GM18858 (cell line): ENCODE measurements around the gene GDI2.
"Not testable (repeated sequence)": the region's sequence is repeated elsewhere in the genome, so short reads cannot be mapped to it uniquely, and the experiment has no call there.

Source experiments
- ATAC-seq: cut with Tn5 transposase; IDR thresholded peaks from one replicate; pipeline ENCODE4 v1.9.1; 2021; ENCODE audit not compliant: unreplicated experiment

The GDI2 gene

GRCh38 chr10:5788969-5789368, 24.3 kb downstream of the GDI2 start:
- no peak for ATAC-seq

GRCh38 chr10:5783300-5783699, 29.9 kb downstream of the GDI2 start:
- ATAC-seq = no peak

- ATAC-seq = no peak
Measured at GRCh38 chr10:5782174-5782573, 31.1 kb downstream of the GDI2 start.

- no peak for ATAC-seq
Measured at GRCh38 chr10:5779730-5780129, 33.5 kb downstream of the GDI2 start.

GRCh38 chr10:5777758-5778157, 35.5 kb downstream of the GDI2 start:
- not testable (repeated sequence) for ATAC-seq

GRCh38 chr10:5776881-5777197, 36.4 kb downstream of the GDI2 start:
- ATAC-seq = no peak

- ATAC-seq = no peak
Measured at GRCh38 chr10:5776136-5776880, 36.9 kb downstream of the GDI2 start.

- no peak for ATAC-seq
Measured at GRCh38 chr10:5775685-5776084, 37.5 kb downstream of the GDI2 start.

- ATAC-seq = no peak
Measured at GRCh38 chr10:5774987-5775620, 38.1 kb downstream of the GDI2 start.

- ATAC-seq = no peak
Measured at GRCh38 chr10:5766189-5766588, 47.0 kb downstream of the GDI2 start.

- no peak for ATAC-seq
Measured at GRCh38 chr10:5765617-5766016, 47.6 kb downstream of the GDI2 start.

- no peak for ATAC-seq
Measured at GRCh38 chr10:5764422-5765297, 48.6 kb downstream of the GDI2 start.

GRCh38 chr10:5762531-5762930, 50.7 kb downstream of the GDI2 start:
- ATAC-seq = no peak

GRCh38 chr10:5761220-5761619, 52.0 kb downstream of the GDI2 start:
- ATAC-seq = no peak

- no peak for ATAC-seq
Measured at GRCh38 chr10:5760515-5760914, 52.7 kb downstream of the GDI2 start.

GRCh38 chr10:5758927-5759326, 54.3 kb downstream of the GDI2 start:
- ATAC-seq = no peak

GRCh38 chr10:5757766-5758517, 55.3 kb downstream of the GDI2 start:
- ATAC-seq = no peak

- no peak for ATAC-seq
Measured at GRCh38 chr10:5752301-5752871, 60.8 kb downstream of the GDI2 start.

GRCh38 chr10:5751601-5752253, 61.5 kb downstream of the GDI2 start:
- no peak for ATAC-seq

GRCh38 chr10:5748394-5748803, 64.8 kb downstream of the GDI2 start:
- no peak for ATAC-seq
